PC-9 (cell line): ENCODE results near the gene CCDC86.

Experiments
- CTCF ChIP-seq: fragments of 200-600 bp; sonication (generic); conservative IDR thresholded peaks from 2 replicates; pipeline ENCODE4 v1.6.1; 2017; ENCODE audit warnings: mixed run types, antibody characterized with exemption, mild to moderate bottlenecking, moderate library complexity
- EZH2 ChIP-seq: fragments of 200-600 bp; sonication (generic); IDR thresholded peaks from 2 replicates; pipeline ENCODE4 v1.8.0; 2017; ENCODE audit warnings: antibody characterized with exemption, low read depth

DNA sequence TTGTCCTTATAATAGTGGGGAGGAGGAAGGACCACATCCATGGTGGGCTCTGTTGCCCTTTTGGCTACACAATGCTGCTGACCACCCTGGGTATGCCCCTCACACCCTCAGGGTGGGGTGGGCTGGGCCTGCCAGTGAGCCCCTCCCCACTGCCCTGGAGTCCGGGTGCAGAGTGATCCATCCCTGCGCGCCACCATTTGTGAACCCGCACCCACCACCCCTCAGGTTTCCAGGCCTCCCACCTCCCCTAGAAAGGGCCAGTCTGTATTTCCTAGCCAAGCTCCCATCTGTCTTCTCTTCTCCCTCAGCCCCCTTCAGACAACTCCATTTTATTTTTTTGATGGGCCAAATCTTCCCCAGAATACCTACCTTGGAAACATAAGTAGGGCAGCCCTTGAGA is 31.8 kb upstream of the CCDC86 start:
- TF ChIP-seq CTCF = no peak
- no peak for TF ChIP-seq EZH2
